HCT116 (cell line): ENCODE data around the gene CCHCR1. TPM values are rescaled to one million over a fixed set of nuclear protein-coding genes. Genes with fewer than 3 reads are reported as not detected.
A peak's percentile ranks its signal among the peaks of the same experiment; 100 is the strongest.
"Not testable (repeated sequence)": the region's sequence is repeated elsewhere in the genome, so short reads cannot be mapped to it uniquely, and the experiment has no call there.

Experiments
- ATAC-seq: fragments of 200-7000 bp; cut with Tn5 transposase; 2 replicates; pipeline ENCODE4 v1.9.1; 2020; ENCODE audit warnings: mild to moderate bottlenecking, moderate library complexity
- BruUV-seq: library from RNA; stranded (reverse); fragments of 400-500 nt; replicated peaks from 2 replicates; lab custom pipeline; 2021; lab: Mats Ljungman, UMichigan
- CTCF ChIA-PET: fragments of 300-600 bp; sonication (Branson Sonifier 250); formaldehyde crosslinking; loops from one replicate; lab custom pipeline; 2021; ENCODE audit warnings: antibody characterized with exemption; lab: Charles Lee
- POLR2A ChIA-PET: fragments of 300-600, 350-600 bp; sonication (Branson Sonifier 250); formaldehyde crosslinking; loops from one replicate; lab custom pipeline; 2021; ENCODE audit warnings: antibody characterized with exemption; lab: Charles Lee
- RAD21 ChIA-PET, 2 experiments: fragments of 300-600 bp; sonication (Branson Sonifier 250); formaldehyde crosslinking; loops; one replicate each; lab custom pipeline; 2023; ENCODE audit warnings: low total read pairs in 2 of 2; ENCODE audit not compliant: uncharacterized antibody in 2 of 2, unreplicated experiment in 2 of 2, low non-redundant PET in 1 of 2; lab: Charles Lee
- DNase-seq: peaks from one replicate; pipeline ENCODE4 v3.0.0-alpha.2; 2010; ENCODE audit warnings: low read depth, low spot score
- H2AFZ ChIP-seq: fragments of 200-600 bp; shearing (Covaris generic), sonication (generic); 2 replicates; pipeline ENCODE4 v1.6.1; 2017; ENCODE audit warnings: low read depth, mixed run types, mixed read lengths, antibody characterized with exemption, low read length; ENCODE audit not compliant: poor library complexity, severe bottlenecking
- H3K27ac ChIP-seq: 2 replicates; pipeline ENCODE4 v1.5.1; 2012; ENCODE audit warnings: low read depth, low read length
- H3K27me3 ChIP-seq: fragments of 200-600 bp; sonication (generic); 2 replicates; pipeline ENCODE4 v1.6.1; 2016; ENCODE audit warnings: mixed run types, low read length, mixed read lengths; ENCODE audit not compliant: insufficient read depth
- H3K36me3 ChIP-seq, 2 experiments: fragments of 200-500 bp in 1 of 2; fragments of 200-600 bp in 1 of 2; sonication (Bioruptor generic) in 1 of 2; sonication (generic) in 1 of 2; 2 replicates each; pipeline versions ENCODE4 v1.5.1 to v1.6.1; 2014 to 2016; ENCODE audit warnings: low read length in 2 of 2, inconsistent platforms in 1 of 2, mixed read lengths in 1 of 2, mixed run types in 1 of 2; ENCODE audit not compliant: insufficient read depth in 2 of 2, control insufficient read depth in 1 of 2
- H3K4me1 ChIP-seq, 2 experiments: fragments of 200-600 bp in 1 of 2; sonication (generic) in 1 of 2; 2 replicates each; pipeline versions ENCODE4 v1.5.1 to v1.6.1; 2012 to 2017; ENCODE audit warnings: low read length in 2 of 2, inconsistent platforms in 1 of 2, mild to moderate bottlenecking in 1 of 2, mixed read lengths in 1 of 2, mixed run types in 1 of 2, moderate library complexity in 1 of 2; ENCODE audit not compliant: insufficient read depth in 2 of 2, control insufficient read depth in 1 of 2
- H3K4me2 ChIP-seq: fragments of 200-600 bp; sonication (generic); 2 replicates; pipeline ENCODE4 v1.6.1; 2017; ENCODE audit warnings: mixed run types, low read length, mixed read lengths
- H3K4me3 ChIP-seq, 2 experiments: fragments of 200-600 bp in 1 of 2; sonication (generic) in 1 of 2; replicated peaks in 1 of 2; 2 replicates each; pipeline ENCODE4 v1.5.1; 2011 to 2016; ENCODE audit warnings: low read length in 2 of 2, control low read depth in 1 of 2, low read depth in 1 of 2, mild to moderate bottlenecking in 1 of 2, mixed read lengths in 1 of 2, mixed run types in 1 of 2
- H3K79me2 ChIP-seq: fragments of 200-600 bp; sonication (generic); 2 replicates; pipeline ENCODE4 v1.6.1; 2017; ENCODE audit warnings: mild to moderate bottlenecking, mixed run types, low read length, moderate library complexity, mixed read lengths; ENCODE audit not compliant: insufficient read depth
- H3K9ac ChIP-seq: fragments of 200-600 bp; sonication (generic); 2 replicates; pipeline ENCODE4 v1.6.1; 2016; ENCODE audit warnings: low read length, mixed read lengths
- H3K9me2 ChIP-seq: fragments of 200-600 bp; sonication (generic), shearing (Covaris generic); 2 replicates; pipeline ENCODE4 v1.6.1; 2017; ENCODE audit warnings: mixed run types, mild to moderate bottlenecking, moderate library complexity; ENCODE audit not compliant: insufficient read depth
- H3K9me3 ChIP-seq, 2 experiments: fragments of 200-500 bp in 1 of 2; fragments of 200-600 bp in 1 of 2; sonication (Bioruptor generic) in 1 of 2; sonication (generic) in 1 of 2; 2 replicates each; pipeline ENCODE4 v1.6.1; 2014 to 2017; ENCODE audit warnings: low read length in 2 of 2, mixed read lengths in 2 of 2, inconsistent platforms in 1 of 2, low read depth in 1 of 2, mild to moderate bottlenecking in 1 of 2, mixed run types in 1 of 2, moderate library complexity in 1 of 2; ENCODE audit not compliant: control insufficient read depth in 1 of 2, insufficient read depth in 1 of 2
- H4K20me1 ChIP-seq: fragments of 200-600 bp; sonication (generic), shearing (Covaris generic); 2 replicates; pipeline ENCODE4 v1.6.1; 2017; ENCODE audit warnings: mixed run types, mild to moderate bottlenecking, moderate library complexity; ENCODE audit not compliant: insufficient read depth
- ELF1 ChIP-seq: IDR thresholded peaks from 2 replicates; pipeline ENCODE4 v1.6.1; 2012; ENCODE audit warnings: low read depth, borderline replicate concordance
- FOSL1 ChIP-seq: IDR thresholded peaks from 2 replicates; pipeline ENCODE4 v1.6.1; 2012; ENCODE audit warnings: low read depth
- SP1 ChIP-seq: IDR thresholded peaks from 2 replicates; pipeline ENCODE4 v1.6.1; 2012; ENCODE audit warnings: low read depth
- SRF ChIP-seq: IDR thresholded peaks from 2 replicates; pipeline ENCODE4 v1.6.1; 2012; ENCODE audit warnings: low read depth
- intact Hi-C: fragments of 100-400 bp; cut with micrococcal nuclease; formaldehyde crosslinking; loops from 2 replicates; pipeline ENCODE4 v1.10.0; 2022
- total RNA-seq: library from RNA; stranded (reverse); gene quantifications from one replicate; pipeline ENCODE4 v1.2.1, GENCODE V29; 2021; ENCODE audit not compliant: unreplicated experiment

The CCHCR1 gene
- total RNA-seq, 1 experiment from 2014 or later = 40.7 TPM

- ChIA-PET CTCF (interaction anchor here (1.9 kb wide), 1 partner anchor 164 kb away, joined by 11 read pairs; no protein-coding TSS in a partner anchor), POLR2A (interaction anchor here (0.7 to 1.2 kb wide), 3 partner anchors 118 to 260 kb away, joined by 3 to 4 read pairs (median 3); no protein-coding TSS in a partner anchor), RAD21 (interaction anchor here in 1 of 2 experiments (1.3 kb wide), 1 partner anchor 164 kb away, joined by 5 read pairs; no protein-coding TSS in a partner anchor)
- H3K27me3 ChIP-seq = no peaks in the 10 kb centered on the region
- no peaks in the 10 kb centered on the region for H3K36me3 ChIP-seq
- no peaks in the 10 kb centered on the region for H3K9me3 ChIP-seq
- intact Hi-C loops = loop anchor here (5.0 kb wide), 1 partner anchor 395 kb away; no protein-coding TSS in a partner anchor
- H3K79me2 ChIP-seq = peaks cover 17% of the 10 kb centered on the region
- no peak overlapping the region for H2AFZ ChIP-seq
- 0 out of 4 replicates have a peak overlapping the region, but pooled peaks of 1 of the 2 experiments have one; percentile 34 for H3K4me3 ChIP-seq
- DNase-seq = no peak
- H3K27ac ChIP-seq = peak overlapping the region; percentile 56
- no peak for TF ChIP-seq FOSL1
- no peak for TF ChIP-seq SP1
- peak; percentile 76 for TF ChIP-seq SRF
- TF ChIP-seq ELF1 = no peak
- H3K9me2 ChIP-seq = no peaks in the 10 kb centered on the region
- BruUV-seq = no TSS peak
- H3K4me2 ChIP-seq = peak overlapping the region; percentile 64
- no peaks in the 10 kb centered on the region for H4K20me1 ChIP-seq
- peaks cover 23 to 45% of the 10 kb centered on the region in 2 experiments for H3K4me1 ChIP-seq
- no peak; the same call in 1 of the 2 replicates for ATAC-seq
- peak overlapping the region; percentile 36 for H3K9ac ChIP-seq
Observed at GRCh38 chr6:31202259-31203166, 44.9 kb upstream of the CCHCR1 start.

GRCh38 chr6:31199105-31199452, 41.5 kb upstream of the CCHCR1 start:
- H3K36me3 ChIP-seq, H3K9me3 ChIP-seq, H3K9me2 ChIP-seq, BruUV-seq, intact Hi-C loops, H3K27me3 ChIP-seq, H2AFZ ChIP-seq, DNase-seq, H3K27ac ChIP-seq, H4K20me1 ChIP-seq, CTCF ChIA-PET, ATAC-seq: not testable (repeated sequence)
- peak overlapping the region; percentile 87 for H3K4me2 ChIP-seq
- RAD21 ChIA-PET = interaction anchor here in 1 of 2 experiments (0.9 kb wide), 1 partner anchor 167 kb away, joined by 3 read pairs; no protein-coding TSS in a partner anchor
- POLR2A ChIA-PET = interaction anchor here (2.3 kb wide), 1 partner anchor 47 kb away, joined by 8 read pairs; no protein-coding TSS in a partner anchor
- peaks cover 17% of the 10 kb centered on the region for H3K79me2 ChIP-seq
- peak overlapping the region; percentile 79 to 88 for H3K4me3 ChIP-seq
- peaks cover 21 to 43% of the 10 kb centered on the region in 2 experiments for H3K4me1 ChIP-seq
- H3K9ac ChIP-seq = peak overlapping the region; percentile 76
